ENCODE results near the gene LGR4.

LGR4 gene

DNA sequence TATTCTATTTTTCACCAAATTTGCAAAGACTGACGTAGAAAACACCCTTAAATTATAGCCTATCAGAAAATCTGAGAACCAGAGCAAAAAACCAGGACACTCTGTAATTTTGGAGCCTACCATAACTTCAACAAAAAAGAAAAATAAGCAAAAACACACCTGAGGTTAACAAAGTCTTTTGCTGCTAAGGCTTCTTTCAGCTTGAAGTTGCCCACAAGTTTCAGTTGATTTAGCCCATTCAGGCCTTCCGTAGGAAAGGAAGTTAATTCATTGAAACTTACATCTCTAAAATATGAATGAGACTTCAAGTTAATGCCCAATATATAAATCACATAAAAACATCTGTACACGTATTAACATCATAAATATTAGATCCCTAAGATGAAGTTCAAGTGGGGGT lies 99.2 kb downstream of the LGR4 start:
- DNase-seq = no peak

GRCh38 chr11:27372164-27372563 lies 100.4 kb downstream of the LGR4 start:
- no peak for DNase-seq

GRCh38 chr11:27371489-27371888 lies 101.1 kb downstream of the LGR4 start:
- no peak for DNase-seq

DNA sequence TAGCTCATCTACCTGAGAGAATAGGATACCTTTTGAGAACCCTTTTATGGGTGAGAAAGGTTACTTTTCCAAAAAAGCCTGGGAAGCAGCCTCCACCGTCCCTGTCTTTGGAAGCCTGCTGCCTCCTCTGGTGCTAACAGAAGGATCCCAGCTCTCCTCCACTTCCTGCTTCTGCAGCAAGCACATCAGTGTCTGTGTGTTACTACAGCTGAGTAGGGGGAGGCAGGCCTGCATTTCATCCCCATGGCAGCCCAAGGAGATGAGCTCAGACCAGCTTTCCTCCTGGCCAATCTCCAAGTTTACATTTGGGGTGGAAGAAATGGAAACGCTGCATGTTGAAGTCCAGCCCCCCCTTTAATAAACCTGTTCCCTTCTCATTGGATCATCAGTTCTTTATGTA lies 102.2 kb downstream of the LGR4 start:
- DNase-seq = no peak

- DNase-seq = no peak
These were observed 104.7 kb downstream of the LGR4 start for GRCh38 chr11:27367881-27368280.

DNA sequence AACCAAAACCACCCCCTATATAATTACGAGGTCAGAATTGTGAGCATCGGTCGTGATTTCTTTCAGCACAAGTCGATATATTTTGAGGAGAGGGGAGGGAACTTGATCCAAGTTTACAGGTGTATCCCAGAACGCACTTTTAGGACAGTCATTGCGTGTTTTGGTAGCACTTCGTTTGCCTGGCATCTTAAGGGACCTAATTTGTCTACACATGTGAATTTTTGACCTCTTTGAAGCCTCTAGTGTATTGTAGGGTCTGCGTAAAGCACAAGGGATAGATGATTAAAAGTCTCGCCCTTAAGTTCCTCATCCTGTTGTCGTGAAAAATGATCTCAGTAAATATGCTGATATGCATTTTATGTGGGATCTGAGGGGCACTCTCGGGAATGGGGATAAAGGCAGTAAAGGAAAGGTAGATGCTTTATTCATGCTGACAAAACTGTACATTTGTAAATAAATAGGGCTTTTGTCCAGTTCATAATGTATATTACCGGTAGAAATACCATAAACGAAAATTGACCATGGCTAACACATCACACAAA lies 108.9 kb downstream of the LGR4 start:
- no peak for DNase-seq

GRCh38 chr11:27362749-27363575 lies 109.6 kb downstream of the LGR4 start, which contains the start of gene CCDC34:
Gene CCDC34, minus strand, starts transcription at chr11:27363215. Its CDS starts 21 bp downstream, at chr11:27363194.
- DNase-seq = peak; percentile 93

GRCh38 chr11:27361649-27362431 lies 110.8 kb downstream of the LGR4 start:
- DNase-seq = no peak

GRCh38 chr11:27358296-27358695 lies 114.3 kb downstream of the LGR4 start:
- DNase-seq = no peak

DNA sequence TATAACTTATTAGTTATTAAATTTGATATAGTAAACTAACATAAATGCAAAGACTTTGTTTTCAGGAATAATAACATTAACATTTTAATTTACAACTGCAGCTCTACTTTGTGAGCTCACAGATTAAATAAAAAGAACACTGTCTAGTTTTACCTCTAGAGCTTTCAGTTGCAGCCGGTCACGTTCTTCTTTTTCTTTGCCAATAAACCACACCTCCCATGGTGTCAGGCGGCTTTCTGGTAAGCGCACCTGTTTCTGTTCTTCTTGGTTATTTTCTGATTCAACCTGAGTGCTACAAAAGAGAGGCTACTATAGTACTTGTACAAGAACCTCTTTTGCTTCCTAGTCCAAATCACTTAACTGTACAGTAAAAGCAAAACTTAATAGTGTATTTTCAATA lies 115.3 kb downstream of the LGR4 start:
- DNase-seq = no peak

DNA sequence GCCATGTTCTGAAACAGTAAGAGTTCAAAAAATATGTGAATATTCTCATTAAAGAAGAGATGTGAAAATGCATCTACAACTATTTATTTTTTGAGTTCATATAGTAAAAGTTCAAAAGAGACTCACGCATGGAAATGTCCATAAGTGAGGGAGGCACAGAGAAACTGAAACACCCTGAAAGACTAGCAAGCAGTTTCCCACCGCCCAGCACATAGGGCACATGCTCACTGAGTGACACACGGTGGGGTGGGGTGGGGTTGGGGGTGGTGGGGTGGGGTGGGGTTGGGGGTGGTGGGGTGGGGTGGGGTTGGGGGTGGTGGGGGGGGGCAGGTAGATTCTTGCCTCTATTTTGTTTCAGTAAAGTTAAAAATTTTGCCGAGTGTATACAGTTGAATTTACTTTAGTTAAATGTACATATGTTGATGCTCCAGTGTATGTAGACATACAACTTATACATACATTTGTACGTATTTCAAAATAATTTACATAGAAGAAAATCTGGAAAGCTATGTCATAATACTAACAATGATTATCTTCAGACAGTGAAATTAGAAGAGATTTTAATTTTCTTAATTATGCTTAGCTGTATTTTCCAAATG lies 115.9 kb downstream of the LGR4 start:
- DNase-seq = no peak

- DNase-seq = no peak
These were observed 117.0 kb downstream of the LGR4 start for GRCh38 chr11:27355575-27356104.

DNA sequence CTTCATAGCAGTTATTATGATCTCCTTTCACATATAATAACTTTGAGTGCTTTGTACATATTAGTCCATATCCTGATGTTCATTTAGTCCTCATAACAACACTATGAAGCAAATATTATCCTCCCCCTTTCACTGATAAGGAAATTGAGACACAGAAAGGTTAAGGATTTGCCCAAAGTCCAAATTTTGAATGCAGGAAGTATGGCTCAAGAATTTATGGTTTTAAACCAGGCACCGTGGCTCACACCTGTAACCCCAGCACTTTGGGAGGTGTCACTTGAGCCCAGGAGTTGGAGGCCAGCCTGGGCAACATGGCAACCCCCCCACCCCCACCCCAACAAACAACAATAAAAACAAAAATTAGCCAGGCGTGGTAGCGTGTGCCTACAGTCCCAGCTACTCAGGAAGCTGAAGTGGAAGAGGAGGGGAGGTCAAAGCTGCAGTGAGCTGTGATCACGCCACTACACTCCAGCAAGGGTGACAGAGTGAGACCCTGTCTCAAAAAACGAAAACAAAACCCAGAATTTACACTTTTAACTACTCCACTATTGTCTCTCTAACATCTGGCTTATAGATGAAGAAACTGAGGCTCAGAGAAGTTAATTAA lies 118.1 kb downstream of the LGR4 start:
- no peak for DNase-seq

DNA sequence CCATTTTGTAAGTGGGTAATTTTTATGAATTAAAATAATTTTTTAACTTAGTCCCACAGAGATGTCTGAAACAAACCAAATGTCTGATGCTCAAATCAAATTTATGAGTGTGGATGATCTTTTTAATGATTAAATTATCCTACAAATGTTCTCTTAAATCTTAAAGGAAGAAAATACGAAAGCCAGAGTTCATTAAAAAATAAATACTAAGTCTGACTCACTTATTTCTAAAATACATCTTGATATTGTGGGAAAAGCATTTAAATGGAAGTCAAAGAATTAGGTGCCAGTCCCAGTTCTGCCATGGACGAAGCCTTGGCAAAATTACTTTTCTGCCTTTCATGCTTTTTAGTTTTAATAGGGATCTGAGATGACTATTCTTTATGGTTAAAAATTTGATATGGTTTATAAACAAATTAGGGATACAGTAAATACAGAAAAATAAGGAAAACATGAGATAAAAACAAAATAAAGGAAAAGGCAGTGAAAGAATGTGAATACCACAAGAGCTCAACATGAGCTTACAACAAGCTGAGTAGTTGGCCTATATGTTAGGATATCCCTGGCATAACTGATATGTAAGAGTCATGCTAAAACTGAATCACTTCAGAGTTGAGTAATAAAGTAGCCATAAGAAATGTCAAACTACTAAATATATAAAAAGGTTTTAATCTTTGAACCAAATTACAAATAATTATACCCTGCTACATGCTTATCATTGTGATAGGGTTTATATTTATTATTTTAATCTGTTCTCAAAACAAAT lies 118.8 kb downstream of the LGR4 start:
- DNase-seq = no peak

GRCh38 chr11:27352781-27353180 lies 119.8 kb downstream of the LGR4 start:
- no peak for DNase-seq

DNA sequence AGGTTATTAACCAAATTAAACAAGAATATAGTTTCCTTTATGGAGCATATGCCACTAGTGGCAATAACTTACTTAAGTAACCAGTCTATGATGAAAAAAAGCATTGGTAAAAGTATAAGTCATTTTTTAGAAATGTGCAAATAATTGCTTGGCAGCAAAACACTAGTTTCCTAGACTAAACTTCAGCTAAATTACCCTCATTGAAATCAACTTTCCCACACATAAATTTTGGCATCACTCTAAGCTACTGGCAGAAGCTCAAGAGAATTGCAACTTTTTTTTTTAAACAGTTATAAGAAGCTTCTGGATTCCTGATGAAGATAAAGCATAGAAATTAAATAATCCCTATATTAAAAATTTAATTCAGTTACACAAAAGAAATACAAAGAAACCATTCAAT lies 122.1 kb downstream of the LGR4 start:
- DNase-seq = no peak

GRCh38 chr11:27349919-27350318 lies 122.7 kb downstream of the LGR4 start:
- no peak for DNase-seq

GRCh38 chr11:27348340-27348873 lies 124.2 kb downstream of the LGR4 start:
- DNase-seq = no peak

DNA sequence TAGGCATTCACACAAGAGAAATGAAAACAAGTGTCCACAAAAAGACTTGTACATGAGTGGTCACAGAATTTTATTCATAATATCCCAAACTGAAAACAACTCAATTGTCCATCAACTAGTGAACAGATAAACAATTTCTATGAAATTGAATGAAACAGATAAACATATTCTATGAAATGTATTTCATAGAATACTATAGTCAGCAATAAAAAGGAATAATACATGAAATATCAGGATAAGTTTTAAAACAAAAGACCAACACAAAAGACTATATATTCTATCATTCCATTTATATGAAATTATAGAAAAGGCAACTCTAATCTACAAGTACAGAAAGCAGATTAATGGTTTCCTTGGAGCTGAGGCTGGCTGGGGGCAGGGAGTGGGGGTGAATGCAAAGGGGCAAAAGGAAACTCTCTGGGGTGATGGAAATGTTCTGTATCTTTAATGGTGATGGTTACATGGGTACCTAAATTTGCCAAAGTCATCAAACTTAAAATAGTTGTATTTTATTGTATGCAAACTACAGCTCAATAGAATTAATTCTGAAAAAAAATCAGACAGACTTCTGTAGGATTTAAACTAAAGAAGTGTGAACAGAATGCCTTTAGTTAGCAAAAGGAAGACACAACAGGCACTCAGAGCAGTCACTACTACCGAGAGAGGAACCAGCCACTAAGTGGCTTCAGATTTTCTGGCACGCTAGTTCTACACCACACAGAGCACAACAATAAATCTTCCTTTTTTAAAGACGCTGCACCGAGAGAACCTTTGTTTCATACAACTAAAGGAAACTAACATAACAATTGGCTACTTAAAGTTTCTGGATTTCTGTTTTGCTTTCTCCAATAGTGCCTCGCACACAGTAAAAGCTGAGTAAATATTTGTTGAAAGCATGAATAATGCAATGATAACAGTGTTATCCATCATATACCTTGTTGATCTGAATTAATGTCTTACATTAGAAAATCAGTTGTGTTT lies 124.9 kb downstream of the LGR4 start:
- DNase-seq = no peak

DNA sequence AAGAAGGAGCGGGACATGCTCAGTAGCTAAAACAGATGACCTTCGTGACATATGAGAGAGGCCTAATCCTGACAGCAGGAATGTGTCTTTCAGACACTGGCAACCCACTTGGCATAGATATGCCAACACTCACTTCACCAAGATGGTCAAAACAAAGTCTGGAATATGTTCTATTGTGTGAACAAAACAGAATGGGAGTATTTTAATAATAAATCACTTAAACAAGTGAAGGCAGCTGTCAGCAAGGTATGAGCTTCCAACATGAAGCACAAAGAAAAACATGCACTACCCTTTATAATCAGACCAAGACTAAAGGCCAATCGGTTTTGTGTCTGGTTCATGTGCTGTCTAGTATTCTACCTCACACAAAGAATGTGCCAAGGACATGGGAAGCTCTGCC lies 132.6 kb downstream of the LGR4 start:
- DNase-seq = no peak

All from activated CD8-positive, alpha-beta memory T cell treated with anti-CD3 and anti-CD28 coated beads for 24 hours (primary cell).